Spleen (tissue), 11 donors: ENCODE measurements around the gene FAM174B. TPM values are rescaled to one million over a fixed set of nuclear protein-coding genes. Genes with fewer than 3 reads are reported as not detected.

ENCODE experiments used
- DNase-seq: peaks from one replicate; pipeline ENCODE4 v3.0.0-alpha.2; 2020
- H3K27ac ChIP-seq, 8 donors: fragments of 200-600 bp; sonication (generic) in 7 of 8; 1 replicate in 4 of 8; 2 replicates in 4 of 8; pipeline versions ENCODE4 v1.5.0 to v1.8.0; 2016 to 2021; ENCODE audit warnings: inconsistent platforms in 4 of 8, mild to moderate bottlenecking in 4 of 8, moderate library complexity in 1 of 8
- H3K27me3 ChIP-seq, 7 donors: fragments of 200-600 bp; sonication (generic) in 6 of 7; replicated peaks in 1 of 7; 1 replicate in 4 of 7; 2 replicates in 3 of 7; pipeline versions ENCODE4 v1.5.0 to v1.8.0; 2016 to 2021; ENCODE audit warnings: inconsistent platforms in 3 of 7, mild to moderate bottlenecking in 1 of 7
- H3K36me3 ChIP-seq, 6 donors: fragments of 200-600 bp; sonication (generic) in 5 of 6; 1 replicate in 4 of 6; 2 replicates in 2 of 6; pipeline versions ENCODE4 v1.5.0 to v1.8.0; 2016 to 2021; ENCODE audit warnings: inconsistent platforms in 2 of 6
- H3K4me1 ChIP-seq, 6 donors: fragments of 200-600 bp; sonication (generic) in 5 of 6; 1 replicate in 3 of 6; 2 replicates in 3 of 6; pipeline versions ENCODE4 v1.5.0 to v1.8.0; 2016 to 2021; ENCODE audit warnings: inconsistent platforms in 3 of 6
- H3K4me3 ChIP-seq, 8 donors: fragments of 200-600 bp; sonication (generic) in 7 of 8; 1 replicate in 4 of 8; 2 replicates in 4 of 8; pipeline versions ENCODE4 v1.5.0 to v1.8.0; 2016 to 2021; ENCODE audit warnings: inconsistent platforms in 4 of 8, mild to moderate bottlenecking in 4 of 8, moderate library complexity in 2 of 8
- H3K9me3 ChIP-seq, 8 donors: fragments of 200-600 bp; sonication (generic) in 7 of 8; 1 replicate in 4 of 8; 2 replicates in 4 of 8; pipeline versions ENCODE4 v1.5.0 to v1.8.0; 2016 to 2021; ENCODE audit warnings: inconsistent platforms in 4 of 8
- POLR2A ChIP-seq, 3 donors: fragments of 450-650 bp; IDR thresholded peaks; one replicate each; pipeline ENCODE4 v1.5.1; 2017; ENCODE audit warnings: antibody characterized with exemption in 3 of 3, mild to moderate bottlenecking in 1 of 3
- POLR2AphosphoS5 ChIP-seq, 3 donors: sonication (generic); formaldehyde crosslinking; IDR thresholded peaks; one replicate each; pipeline ENCODE4 v1.5.1; 2017; ENCODE audit warnings: antibody characterized with exemption in 3 of 3
- WGBS, 5 donors: extraction: QIAGEN DNeasy Blood & Tissue Kit in 3 of 5; methylation state at CpG; one replicate each; pipeline versions ENCODE4 v1.1.5 to v1.1.7; 2013 to 2018; 5-methylcytosine and 5-hydroxymethylcytosine counted together
- intact Hi-C: fragments of 100-400 bp; cut with DNase I; formaldehyde crosslinking; loops from one replicate; pipeline ENCODE4 v1.15.0; 2023; ENCODE audit warnings: low total_unique reads
- polyA plus RNA-seq, 3 donors: library from polyadenylated mRNA; stranded (reverse); fragments of 200-250 nt; gene quantifications; one replicate each; pipeline ENCODE4 v1.2.1, GENCODE V29; 2013
- total RNA-seq, 7 donors: library from RNA; depleted of rRNA in 3 of 7; stranded (reverse); fragments of >200 nt in 3 of 7; fragmentation: NEBNext Ultra II Directional in 4 of 7; extraction: Animal tissue kit (Norgen Biotek cat#: 25700) in 4 of 7; gene quantifications; one replicate each; pipeline versions ENCODE4 v1.1.0 to v1.2.1, GENCODE V29; 2016 to 2021
- TF ChIP-seq, protein P1 (sequence below), 11 experiments: fragments of 200-600 bp in 7 of 11; fragments of 450-650 bp in 4 of 11; sonication (generic) in 4 of 11; IDR thresholded peaks in 8 of 11; conservative IDR thresholded peaks in 3 of 11; 1 replicate in 7 of 11; 2 replicates in 4 of 11; pipeline versions ENCODE4 v1.4.0 to v1.8.0; 2016 to 2021; ENCODE audit warnings: antibody characterized with exemption in 11 of 11, inconsistent platforms in 4 of 11, mild to moderate bottlenecking in 1 of 11
- donor health status: healthy with polysubstance abuse.
- donor health status: DM: no; HTN: no; CAD: no; lungs with moderate emphysema.
- donor health status: DM: no; HTN: no; CAD: no.
- donor health status: Bipolar disorder and iron deficiency.
- donor health status: healthy.
- donor health status: DM: no; HTN: no; CAD: no.
- donor health status: DM: yes; HTN: yes; CAD: no.

FAM174B gene
- total and polyA plus RNA-seq, 10 donors, result 2.1 to 17.9 (median 8.8) TPM

GRCh38 chr15:92580521-92580920 lies 75.1 kb downstream of the FAM174B start:
- TF ChIP-seq POLR2AphosphoS5 (IDR thresholded peaks at IDR 0.05), result no peak
- TF ChIP-seq, protein P1, sequence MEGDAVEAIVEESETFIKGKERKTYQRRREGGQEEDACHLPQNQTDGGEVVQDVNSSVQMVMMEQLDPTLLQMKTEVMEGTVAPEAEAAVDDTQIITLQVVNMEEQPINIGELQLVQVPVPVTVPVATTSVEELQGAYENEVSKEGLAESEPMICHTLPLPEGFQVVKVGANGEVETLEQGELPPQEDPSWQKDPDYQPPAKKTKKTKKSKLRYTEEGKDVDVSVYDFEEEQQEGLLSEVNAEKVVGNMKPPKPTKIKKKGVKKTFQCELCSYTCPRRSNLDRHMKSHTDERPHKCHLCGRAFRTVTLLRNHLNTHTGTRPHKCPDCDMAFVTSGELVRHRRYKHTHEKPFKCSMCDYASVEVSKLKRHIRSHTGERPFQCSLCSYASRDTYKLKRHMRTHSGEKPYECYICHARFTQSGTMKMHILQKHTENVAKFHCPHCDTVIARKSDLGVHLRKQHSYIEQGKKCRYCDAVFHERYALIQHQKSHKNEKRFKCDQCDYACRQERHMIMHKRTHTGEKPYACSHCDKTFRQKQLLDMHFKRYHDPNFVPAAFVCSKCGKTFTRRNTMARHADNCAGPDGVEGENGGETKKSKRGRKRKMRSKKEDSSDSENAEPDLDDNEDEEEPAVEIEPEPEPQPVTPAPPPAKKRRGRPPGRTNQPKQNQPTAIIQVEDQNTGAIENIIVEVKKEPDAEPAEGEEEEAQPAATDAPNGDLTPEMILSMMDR (IDR thresholded peaks at IDR 0.05 in 8 of 11, conservative IDR thresholded peaks at IDR 0.05 in 3 of 11), result no peak
- no peak for TF ChIP-seq POLR2A (IDR thresholded peaks at IDR 0.05)
- no peaks in the 10 kb centered on the region for H3K36me3 ChIP-seq
- intact Hi-C loops, result no loop called here
- no peak overlapping the region for H3K4me3 ChIP-seq
- H3K9me3 ChIP-seq, result no peaks in the 10 kb centered on the region
- peaks cover 0 to 22% (median 0%) of the 10 kb centered on the region in 7 donors for H3K27me3 ChIP-seq
- 85 to 95% (median 90%) methylated on average over 12 of the region's 12 CpGs for WGBS, 5 donors
- H3K4me1 ChIP-seq, result no peaks in the 10 kb centered on the region
- no peak overlapping the region for H3K27ac ChIP-seq
- no peak for DNase-seq

GRCh38 chr15:92579931-92580470 lies 75.6 kb downstream of the FAM174B start:
- H3K27ac ChIP-seq, result no peak overlapping the region
- no peaks in the 10 kb centered on the region for H3K4me1 ChIP-seq
- TF ChIP-seq POLR2A (IDR thresholded peaks at IDR 0.05), result no peak
- no peak for TF ChIP-seq POLR2AphosphoS5 (IDR thresholded peaks at IDR 0.05)
- TF ChIP-seq, protein P1 (IDR thresholded peaks at IDR 0.05 in 8 of 11, conservative IDR thresholded peaks at IDR 0.05 in 3 of 11), result no peak
- no peak for DNase-seq
- intact Hi-C loops, result no loop called here
- no peaks in the 10 kb centered on the region for H3K36me3 ChIP-seq
- H3K9me3 ChIP-seq, result no peaks in the 10 kb centered on the region
- H3K27me3 ChIP-seq, result peaks cover 0 to 19% (median 0%) of the 10 kb centered on the region in 7 donors
- 84 to 95% (median 89%) methylated on average over 13 to 15 of the region's 15 CpGs for WGBS, 5 donors
- H3K4me3 ChIP-seq, result no peak overlapping the region

- Histone ChIP-seq H3K4me1 (no peaks in the 10 kb centered on the region), H3K27me3 (peaks cover 0 to 14% (median 0%) of the 10 kb centered on the region in 7 donors), H3K36me3 (no peaks in the 10 kb centered on the region), H3K9me3 (no peaks in the 10 kb centered on the region), H3K27ac (no peak overlapping the region), H3K4me3 (no peak overlapping the region)
- intact Hi-C loops, result no loop called here
- WGBS, 5 donors, result 70 to 86% (median 78%) methylated on average over 5 to 9 of the region's 9 CpGs
- TF ChIP-seq, protein P1 (IDR thresholded peaks at IDR 0.05 in 8 of 11, conservative IDR thresholded peaks at IDR 0.05 in 3 of 11), result no peak
- no peak for TF ChIP-seq POLR2A (IDR thresholded peaks at IDR 0.05)
- TF ChIP-seq POLR2AphosphoS5 (IDR thresholded peaks at IDR 0.05), result no peak
- no peak for DNase-seq
Measured at GRCh38 chr15:92579486-92579885, 76.1 kb downstream of the FAM174B start.

DNA sequence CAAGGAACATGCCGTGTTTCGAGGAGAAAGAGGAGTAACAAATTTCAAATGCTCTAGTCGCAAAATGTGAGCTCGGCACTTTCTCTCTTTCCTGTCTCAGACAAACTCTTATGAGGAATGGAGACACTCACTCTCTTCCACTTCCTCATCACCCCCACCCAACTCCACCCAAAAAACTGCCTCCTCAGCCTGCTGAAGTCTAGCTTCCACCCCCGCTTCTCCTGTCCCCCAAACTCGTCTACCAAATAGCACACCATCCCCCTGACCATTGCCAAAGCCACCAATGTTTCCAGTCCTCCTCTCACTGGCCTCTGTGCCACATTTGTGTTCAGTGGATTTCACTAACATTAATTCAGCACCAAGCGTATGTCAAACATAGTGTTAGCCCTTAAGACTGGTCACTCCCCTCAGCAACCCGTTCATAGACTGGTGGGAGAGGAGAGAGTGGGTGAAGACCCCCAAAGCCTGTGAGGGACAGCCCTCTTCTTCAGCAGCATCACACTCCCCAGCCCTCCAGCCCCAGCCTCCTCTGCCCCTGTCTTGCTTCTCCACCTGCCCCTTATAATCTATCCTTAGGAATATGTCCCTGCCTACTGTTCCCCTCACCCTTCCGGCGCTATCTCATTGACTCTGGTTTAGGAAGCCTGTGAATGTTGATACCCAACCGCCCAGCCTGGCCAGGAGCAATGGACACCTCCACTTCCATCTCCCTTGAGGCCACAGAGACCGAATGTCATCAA lies 77.3 kb downstream of the FAM174B start:
- no peak overlapping the region for H3K27ac ChIP-seq
- peaks cover 0 to 17% (median 0%) of the 10 kb centered on the region in 7 donors for H3K27me3 ChIP-seq
- no peak overlapping the region for H3K4me3 ChIP-seq
- no peak for DNase-seq
- intact Hi-C loops, result no loop called here
- TF ChIP-seq POLR2AphosphoS5 (IDR thresholded peaks at IDR 0.05) (no peak), POLR2A (IDR thresholded peaks at IDR 0.05) (no peak)
- TF ChIP-seq, protein P1 (IDR thresholded peaks at IDR 0.05 in 8 of 11, conservative IDR thresholded peaks at IDR 0.05 in 3 of 11), result no peak
- no peaks in the 10 kb centered on the region for H3K9me3 ChIP-seq
- H3K36me3 ChIP-seq, result no peaks in the 10 kb centered on the region
- 72 to 83% (median 78%) methylated on average over 12 of the region's 12 CpGs for WGBS, 5 donors
- H3K4me1 ChIP-seq, result no peaks in the 10 kb centered on the region
